ENCODE data around the gene DNM2.
"Not testable (repeated sequence)": the region's sequence is repeated elsewhere in the genome, so short reads cannot be mapped to it uniquely, and the experiment has no call there.

Gene DNM2

DNA sequence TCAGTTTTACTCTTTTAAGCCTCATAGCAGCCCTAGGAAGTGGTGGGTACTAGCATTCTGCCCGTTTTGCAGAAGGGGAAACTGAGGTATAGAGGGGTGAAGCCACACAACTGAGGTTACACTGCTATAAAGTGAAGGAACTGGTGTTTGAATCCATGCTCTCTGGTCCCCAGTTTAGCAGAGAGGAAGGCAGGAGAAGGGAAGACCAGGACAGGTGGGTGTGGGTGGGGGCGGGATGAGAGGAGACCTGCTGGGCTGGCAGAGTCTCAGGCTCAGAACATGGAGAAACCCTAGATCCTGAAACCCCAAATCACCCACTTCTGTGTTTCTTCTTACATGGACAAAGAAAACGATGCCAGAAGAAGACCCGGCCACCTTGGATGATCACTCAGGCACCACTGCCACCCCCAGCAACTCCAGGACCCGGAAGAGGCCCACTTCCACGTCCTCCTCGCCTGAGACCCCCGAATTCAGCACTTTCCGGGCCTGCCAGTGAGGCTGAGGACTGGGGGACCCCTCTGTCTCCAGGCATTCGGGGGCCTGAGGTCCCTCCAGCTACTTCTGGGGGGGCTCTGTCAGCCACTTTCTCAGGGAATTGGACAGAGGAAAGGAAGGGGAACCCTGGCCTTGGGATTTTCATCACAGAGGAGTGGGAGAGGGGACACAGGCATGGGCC is 151.1 kb downstream of the DNM2 start:
- ChIA-PET CTCF (interaction anchor here (1.7 kb wide), 1 partner anchor 11 kb away, joined by 4 read pairs; no protein-coding TSS in a partner anchor), POLR2A (interaction anchor here (4.8 kb wide), 1 partner anchor 33 kb away, joined by 20 read pairs; the partner anchor contains the start of gene TMED1)
- TF ChIP-seq FOXA1 (IDR thresholded peaks at IDR 0.05) (no peak), NFRKB (IDR thresholded peaks at IDR 0.05) (no peak), TARDBP (IDR thresholded peaks at IDR 0.05) (no peak)
- no peak for DNase-seq (ENCODE audit: extremely low spot score)

GRCh38 chr19:10869872-10870311 is 152.0 kb downstream of the DNM2 start:
- ChIA-PET POLR2A (interaction anchor here (1.4 to 4.8 kb wide), 2 partner anchors 34 to 53 kb away, joined by 3 to 20 read pairs; partner anchors contain the start of gene TMED1), CTCF (interaction anchor here (0.6 kb wide), 1 partner anchor 67 kb away, joined by 6 read pairs; no protein-coding TSS in a partner anchor)
- DNase-seq (ENCODE audit: extremely low spot score), result not testable (repeated sequence)

DNA sequence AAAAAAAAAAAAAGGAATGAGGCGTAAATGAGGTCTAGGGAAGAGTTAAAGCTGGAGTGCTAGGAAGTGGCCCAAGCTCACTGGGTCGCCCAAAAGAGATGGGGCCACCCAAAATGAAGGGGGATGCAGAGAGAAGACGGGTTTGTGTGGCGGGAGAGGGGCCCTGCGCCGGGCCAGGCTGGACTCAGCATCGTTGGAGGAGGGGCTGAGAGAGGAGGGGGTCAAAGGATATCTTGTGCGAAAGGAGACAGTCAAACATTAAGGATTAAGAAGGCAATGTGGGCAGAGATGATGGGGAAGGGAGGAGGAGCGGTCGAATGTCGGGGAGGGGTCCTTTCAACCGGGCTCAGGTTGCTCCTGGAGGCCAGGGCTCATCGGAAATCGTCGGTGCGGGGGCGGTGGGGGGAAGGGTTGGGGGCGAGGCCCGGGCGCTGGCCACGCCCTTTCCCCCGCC is 152.6 kb downstream of the DNM2 start:
- ChIA-PET POLR2A (interaction anchor here (0.6 to 4.8 kb wide), 3 partner anchors 35 to 153 kb away, joined by 3 to 20 read pairs (median 3); partner anchors contain the start of genes DNM2 and TMED1), CTCF (interaction anchor here (0.5 to 1.1 kb wide), 17 partner anchors 8 to 200 kb away, joined by 3 to 13 read pairs (median 4); partner anchors contain the start of genes DNM2 and TMED1)
- DNase-seq (ENCODE audit: extremely low spot score), result no peak
- TF ChIP-seq LEF1 (IDR thresholded peaks at IDR 0.05; ENCODE audit: borderline replicate concordance) (no peak), FOXK2 (IDR thresholded peaks at IDR 0.05) (no peak), CTBP1 (IDR thresholded peaks at IDR 0.05; ENCODE audit: borderline replicate concordance) (no peak), ELF4 (IDR thresholded peaks at IDR 0.05) (no peak), L3MBTL2 (conservative IDR thresholded peaks at IDR 0.05) (no peak), SP1 (IDR thresholded peaks at IDR 0.05) (no peak), ZNF384 (IDR thresholded peaks at IDR 0.05) (peak; percentile 93)

DNA sequence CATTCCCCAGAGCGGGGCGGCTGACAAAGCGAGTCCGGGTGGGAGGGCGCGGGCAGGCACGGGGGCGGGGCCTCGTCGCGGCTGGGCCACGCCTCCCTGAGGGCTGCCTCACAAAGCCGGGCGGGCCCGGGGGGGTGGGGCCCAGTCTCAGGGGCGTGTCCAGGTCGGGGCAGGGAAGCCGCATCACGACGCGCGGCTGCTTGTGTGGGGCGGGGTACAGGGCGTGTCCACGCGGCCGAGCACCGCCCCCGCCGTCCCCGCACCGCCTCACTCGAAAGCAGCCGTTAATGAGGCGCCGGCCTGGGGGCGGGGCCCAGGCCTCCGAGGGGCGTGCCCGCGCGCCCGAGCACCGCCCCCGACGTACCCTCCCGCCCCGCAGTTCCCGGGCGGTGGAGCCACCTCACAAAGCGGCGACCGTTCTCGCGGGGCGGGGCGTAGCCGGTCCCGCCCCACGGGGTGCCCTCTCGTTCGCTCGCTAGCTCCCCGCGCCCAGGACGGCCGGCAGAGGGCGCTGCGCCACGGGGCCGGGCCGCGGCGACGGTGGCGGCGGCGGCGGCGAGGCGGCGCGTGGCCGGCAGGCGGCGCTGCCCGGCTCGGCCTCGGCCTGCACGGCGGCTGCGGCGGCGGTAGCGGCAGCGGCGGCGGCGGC is 153.2 kb downstream of the DNM2 start, which contains the start of gene CARM1:
Gene CARM1, plus strand, starts transcription at position 599 of the 649 bp plus-strand sequence. CDS start 150 bp downstream, outside the sequence.
- POLR2A ChIA-PET, result interaction anchor here (0.6 to 4.8 kb wide), 3 partner anchors 35 to 153 kb away, joined by 3 to 20 read pairs (median 3); partner anchors contain the start of genes DNM2 and TMED1
- peak; percentile 99 for DNase-seq (ENCODE audit: extremely low spot score)

GRCh38 chr19:10871711-10872545 is 154.0 kb downstream of the DNM2 start:
- POLR2A ChIA-PET, result interaction anchor here (0.6 to 4.8 kb wide), 5 partner anchors 9 to 154 kb away, joined by 3 to 20 read pairs (median 5); partner anchors contain the start of genes DNM2 and TMED1
- CTCF ChIA-PET, result interaction anchor here (0.5 to 1.6 kb wide), 11 partner anchors 8 to 443 kb away, joined by 3 to 8 read pairs (median 3); no protein-coding TSS in a partner anchor
- DNase-seq (ENCODE audit: extremely low spot score), result no peak

More for the DNA sequence above, 153.2 kb downstream of the DNM2 start, which contains the start of gene CARM1:
- TF ChIP-seq HDGF (IDR thresholded peaks at IDR 0.05; ENCODE audit: borderline replicate concordance), result peak; percentile 97
- no peak for TF ChIP-seq LEF1 (IDR thresholded peaks at IDR 0.05; ENCODE audit: borderline replicate concordance)
- CTCF ChIA-PET, result interaction anchor here (0.5 to 1.1 kb wide), 16 partner anchors 9 to 199 kb away, joined by 3 to 13 read pairs (median 4); partner anchors contain the start of genes DNM2 and TMED1

DNA sequence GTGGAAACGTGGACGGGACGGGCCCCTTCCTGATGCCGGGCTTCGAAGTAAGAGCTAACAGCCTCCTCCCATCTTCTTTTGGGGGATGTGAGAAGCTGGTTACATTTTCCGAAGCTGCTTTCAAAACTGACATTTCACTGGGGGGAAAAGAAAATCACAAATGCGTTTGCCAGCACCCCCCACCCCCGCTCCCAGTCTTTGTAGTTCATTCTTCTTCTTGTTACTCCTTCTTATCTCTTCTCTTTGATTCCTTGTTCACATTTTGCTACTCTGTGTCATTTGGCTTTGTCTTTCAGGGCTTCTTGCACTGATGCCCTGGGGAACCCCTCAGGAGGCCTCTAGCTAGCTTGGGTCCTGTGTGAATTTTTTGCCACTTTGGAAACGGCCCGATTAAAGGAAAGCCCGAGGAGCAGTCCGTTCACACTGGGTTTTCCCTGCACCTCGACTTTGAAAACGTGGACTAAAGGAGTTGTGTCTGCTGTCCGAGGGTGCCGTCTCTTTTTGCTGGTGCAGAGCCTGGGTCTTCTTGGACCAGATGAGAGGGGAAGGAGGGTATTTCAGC is 154.7 kb downstream of the DNM2 start:
- POLR2A ChIA-PET, result interaction anchor here (0.6 to 4.8 kb wide), 6 partner anchors 8 to 228 kb away, joined by 3 to 20 read pairs (median 4); partner anchors contain the start of genes DNM2 and TMED1
- DNase-seq (ENCODE audit: extremely low spot score), result no peak
- TF ChIP-seq ELF4 (IDR thresholded peaks at IDR 0.05) (no peak), HDGF (IDR thresholded peaks at IDR 0.05; ENCODE audit: borderline replicate concordance) (no peak), CTBP1 (IDR thresholded peaks at IDR 0.05; ENCODE audit: borderline replicate concordance) (no peak), NFRKB (IDR thresholded peaks at IDR 0.05) (no peak), LEF1 (IDR thresholded peaks at IDR 0.05; ENCODE audit: borderline replicate concordance) (no peak), ZNF384 (IDR thresholded peaks at IDR 0.05) (no peak), FOXA1 (IDR thresholded peaks at IDR 0.05) (no peak), SUZ12 (IDR thresholded peaks at IDR 0.05) (no peak), ARNT (IDR thresholded peaks at IDR 0.05) (no peak), PKNOX1 (IDR thresholded peaks at IDR 0.05) (no peak), TARDBP (IDR thresholded peaks at IDR 0.05) (no peak), L3MBTL2 (conservative IDR thresholded peaks at IDR 0.05) (no peak), SP1 (IDR thresholded peaks at IDR 0.05) (no peak), FOXK2 (IDR thresholded peaks at IDR 0.05) (no peak), BHLHE40 (IDR thresholded peaks at IDR 0.05; ENCODE audit: borderline replicate concordance) (no peak), FOXM1 (IDR thresholded peaks at IDR 0.05; ENCODE audit: borderline replicate concordance) (no peak)
- CTCF ChIA-PET, result interaction anchor here (0.6 to 1.6 kb wide), 8 partner anchors 8 to 262 kb away, joined by 3 to 8 read pairs (median 3); no protein-coding TSS in a partner anchor

More at GRCh38 chr19:10871711-10872545, 154.0 kb downstream of the DNM2 start:
- TF ChIP-seq SUZ12 (IDR thresholded peaks at IDR 0.05) (no peak), SP1 (IDR thresholded peaks at IDR 0.05) (no peak), FOXA1 (IDR thresholded peaks at IDR 0.05) (no peak), TARDBP (IDR thresholded peaks at IDR 0.05) (no peak), HDGF (IDR thresholded peaks at IDR 0.05; ENCODE audit: borderline replicate concordance) (no peak), NFRKB (IDR thresholded peaks at IDR 0.05) (no peak)

Measured in HEK293T (cell line).